Liver (tissue), 9 donors: ENCODE data around the gene PAPOLA. TPM values are rescaled to one million over a fixed set of nuclear protein-coding genes. Genes with fewer than 3 reads are reported as not detected.

Experiments
- DNase-seq: peaks from one replicate; pipeline ENCODE4 v3.0.0-alpha.2; 2017; ENCODE audit warnings: low spot score
- H3K27ac ChIP-seq, 2 donors: one replicate each; pipeline ENCODE4 v1.7.0; 2013; ENCODE audit warnings: inconsistent platforms in 2 of 2, low read length in 2 of 2, control low read depth in 1 of 2, low read depth in 1 of 2, mild to moderate bottlenecking in 1 of 2
- H3K27me3 ChIP-seq, 4 donors: one replicate each; pipeline versions ENCODE4 v1.6.1 to v1.7.0; 2013; ENCODE audit warnings: low read length in 3 of 4, inconsistent platforms in 1 of 4, mild to moderate bottlenecking in 1 of 4, moderate library complexity in 1 of 4; ENCODE audit not compliant: control insufficient read depth in 4 of 4, insufficient read depth in 4 of 4
- H3K36me3 ChIP-seq, 4 donors: one replicate each; pipeline versions ENCODE4 v1.6.1 to v1.7.0; 2013; ENCODE audit warnings: low read length in 3 of 4, mild to moderate bottlenecking in 3 of 4, low read depth in 1 of 4, moderate library complexity in 1 of 4; ENCODE audit not compliant: control insufficient read depth in 4 of 4, insufficient read depth in 3 of 4
- H3K4me1 ChIP-seq, 4 donors: one replicate each; pipeline versions ENCODE4 v1.6.1 to v1.7.0; 2013; ENCODE audit warnings: low read length in 3 of 4, mild to moderate bottlenecking in 3 of 4, moderate library complexity in 1 of 4; ENCODE audit not compliant: control insufficient read depth in 4 of 4, insufficient read depth in 4 of 4
- H3K4me3 ChIP-seq, 3 donors: one replicate each; pipeline versions ENCODE4 v1.6.1 to v1.7.0; 2013; ENCODE audit warnings: low read length in 3 of 3, control low read depth in 1 of 3, low read depth in 1 of 3, mild to moderate bottlenecking in 1 of 3
- H3K9ac ChIP-seq, 2 donors: one replicate each; pipeline ENCODE4 v1.7.0; 2013; ENCODE audit warnings: low read length in 2 of 2, mild to moderate bottlenecking in 2 of 2, moderate library complexity in 2 of 2, control low read depth in 1 of 2, low read depth in 1 of 2
- H3K9me3 ChIP-seq, 4 donors: one replicate each; pipeline versions ENCODE4 v1.6.1 to v1.7.0; 2013; ENCODE audit warnings: low read length in 3 of 4; ENCODE audit not compliant: control insufficient read depth in 4 of 4
- CTCF ChIP-seq: fragments of 150-350 bp; IDR thresholded peaks from 2 replicates; pipeline ENCODE4 v1.5.1; 2017; ENCODE audit warnings: improper control_type of control experiment, low read depth, low read length; ENCODE audit not compliant: missing input control
- EGR1 ChIP-seq, 2 donors: IDR thresholded peaks; 2 replicates each; pipeline ENCODE4 v1.6.1; 2016 to 2018; ENCODE audit warnings: antibody characterized with exemption in 2 of 2, low read depth in 2 of 2
- FOXA1 ChIP-seq: IDR thresholded peaks from 2 replicates; pipeline ENCODE4 v1.6.1; 2016; ENCODE audit warnings: antibody characterized with exemption
- FOXA2 ChIP-seq: IDR thresholded peaks from 2 replicates; pipeline ENCODE4 v1.6.1; 2016; ENCODE audit warnings: antibody characterized with exemption
- GABPA ChIP-seq, 2 donors: IDR thresholded peaks in 1 of 2; conservative IDR thresholded peaks in 1 of 2; 2 replicates each; pipeline ENCODE4 v1.6.1; 2016; ENCODE audit warnings: antibody characterized with exemption in 2 of 2, mild to moderate bottlenecking in 1 of 2, moderate library complexity in 1 of 2
- HNF4A ChIP-seq, 2 donors: conservative IDR thresholded peaks; 2 replicates each; pipeline ENCODE4 v1.6.1; 2016; ENCODE audit warnings: antibody characterized with exemption in 2 of 2, mild to moderate bottlenecking in 2 of 2
- JUND ChIP-seq, 2 donors: IDR thresholded peaks; 2 replicates each; pipeline ENCODE4 v1.6.1; 2016; ENCODE audit warnings: antibody characterized with exemption in 2 of 2
- MAX ChIP-seq: IDR thresholded peaks from 2 replicates; pipeline ENCODE4 v1.6.1; 2016; ENCODE audit warnings: antibody characterized with exemption
- NR2F2 ChIP-seq: IDR thresholded peaks from 2 replicates; pipeline ENCODE4 v1.6.1; 2016; ENCODE audit warnings: antibody characterized with exemption
- RAD21 ChIP-seq, 2 donors: IDR thresholded peaks; 2 replicates each; pipeline ENCODE4 v1.6.1; 2016; ENCODE audit warnings: antibody characterized with exemption in 2 of 2, mild to moderate bottlenecking in 2 of 2
- REST ChIP-seq: IDR thresholded peaks from 2 replicates; pipeline ENCODE4 v1.6.1; 2016; ENCODE audit warnings: antibody characterized with exemption, mild to moderate bottlenecking
- RXRA ChIP-seq, 2 donors: IDR thresholded peaks; 2 replicates each; pipeline ENCODE4 v1.6.1; 2017 to 2018; ENCODE audit warnings: antibody characterized with exemption in 2 of 2, mild to moderate bottlenecking in 1 of 2
- SP1 ChIP-seq: IDR thresholded peaks from 2 replicates; pipeline ENCODE4 v1.6.1; 2018; ENCODE audit warnings: antibody characterized with exemption, mild to moderate bottlenecking
- TAF1 ChIP-seq: conservative IDR thresholded peaks from 2 replicates; pipeline ENCODE4 v1.6.1; 2016; ENCODE audit warnings: antibody characterized with exemption, mild to moderate bottlenecking
- ZBTB33 ChIP-seq: IDR thresholded peaks from 2 replicates; pipeline ENCODE4 v1.6.1; 2016; ENCODE audit warnings: antibody characterized with exemption
- WGBS: extraction: QIAGEN DNeasy Blood & Tissue Kit; methylation state at CpG from one replicate; pipeline ENCODE4 v1.1.7; 2013; 5-methylcytosine and 5-hydroxymethylcytosine counted together
- polyA plus RNA-seq, 2 donors: library from polyadenylated mRNA; stranded (reverse) in 1 of 2; unstranded in 1 of 2; fragments of 200-250 nt in 1 of 2; fragments of >200 nt in 1 of 2; fragmentation: Nextera tagmentation in 1 of 2; extraction: Ambion mirVana in 1 of 2; gene quantifications; one replicate each; pipeline versions ENCODE4 v1.2.1 to v1.2.3, GENCODE V29; 2013 to 2015
- total RNA-seq, 2 donors: library from RNA; depleted of rRNA; stranded (reverse); fragments of >200 nt; gene quantifications; one replicate each; pipeline ENCODE4 v1.2.3, GENCODE V29; 2014
- donor health status: healthy.
- donor health status: healthy.
- donor health status: healthy.
- donor health status: healthy.
- donor health status: healthy.

Gene PAPOLA
- total and polyA plus RNA-seq, 4 donors, result 29.4 to 107 (median 71.6) TPM

GRCh38 chr14:96489327-96489726 is 12.9 kb upstream of the PAPOLA start (continued):
- TF ChIP-seq ZBTB33 (no peak), REST (no peak), RAD21 (IDR thresholded peaks at IDR 0.05) (no peak), FOXA2 (no peak), HNF4A (conservative IDR thresholded peaks at IDR 0.05) (no peak), EGR1 (IDR thresholded peaks at IDR 0.05; ENCODE audit: low read depth in 2 of 2) (no peak), NR2F2 (no peak)

GRCh38 chr14:96493178-96493577 is 9.0 kb upstream of the PAPOLA start:
- H3K9me3 ChIP-seq, result no peaks in the 10 kb centered on the region
- no peaks in the 10 kb centered on the region for H3K36me3 ChIP-seq
- 100% methylated on average over 1 of the region's 1 CpG for WGBS
- H3K4me1 ChIP-seq, result no peaks in the 10 kb centered on the region
- no peak for DNase-seq
- H3K9ac ChIP-seq, result no peak overlapping the region
- H3K4me3 ChIP-seq, result no peak overlapping the region
- H3K27me3 ChIP-seq, result no peaks in the 10 kb centered on the region
- H3K27ac ChIP-seq, result no peak overlapping the region
- TF ChIP-seq TAF1, result no peak
- TF ChIP-seq MAX, result no peak
- no peak for TF ChIP-seq GABPA (IDR thresholded peaks at IDR 0.05 in 1 of 2, conservative IDR thresholded peaks at IDR 0.05 in 1 of 2)
- TF ChIP-seq SP1, result no peak
- no peak for TF ChIP-seq RXRA (IDR thresholded peaks at IDR 0.05)
- no peak for TF ChIP-seq NR2F2
- no peak for TF ChIP-seq FOXA2
- TF ChIP-seq REST, result no peak
- no peak for TF ChIP-seq CTCF
- TF ChIP-seq JUND (IDR thresholded peaks at IDR 0.05), result no peak
- TF ChIP-seq HNF4A (conservative IDR thresholded peaks at IDR 0.05), result no peak
- no peak for TF ChIP-seq RAD21 (IDR thresholded peaks at IDR 0.05)
- TF ChIP-seq FOXA1, result no peak
- TF ChIP-seq ZBTB33, result no peak
